Measurements from ENCODE around the gene TNFSF8.

The TNFSF8 gene

DNA sequence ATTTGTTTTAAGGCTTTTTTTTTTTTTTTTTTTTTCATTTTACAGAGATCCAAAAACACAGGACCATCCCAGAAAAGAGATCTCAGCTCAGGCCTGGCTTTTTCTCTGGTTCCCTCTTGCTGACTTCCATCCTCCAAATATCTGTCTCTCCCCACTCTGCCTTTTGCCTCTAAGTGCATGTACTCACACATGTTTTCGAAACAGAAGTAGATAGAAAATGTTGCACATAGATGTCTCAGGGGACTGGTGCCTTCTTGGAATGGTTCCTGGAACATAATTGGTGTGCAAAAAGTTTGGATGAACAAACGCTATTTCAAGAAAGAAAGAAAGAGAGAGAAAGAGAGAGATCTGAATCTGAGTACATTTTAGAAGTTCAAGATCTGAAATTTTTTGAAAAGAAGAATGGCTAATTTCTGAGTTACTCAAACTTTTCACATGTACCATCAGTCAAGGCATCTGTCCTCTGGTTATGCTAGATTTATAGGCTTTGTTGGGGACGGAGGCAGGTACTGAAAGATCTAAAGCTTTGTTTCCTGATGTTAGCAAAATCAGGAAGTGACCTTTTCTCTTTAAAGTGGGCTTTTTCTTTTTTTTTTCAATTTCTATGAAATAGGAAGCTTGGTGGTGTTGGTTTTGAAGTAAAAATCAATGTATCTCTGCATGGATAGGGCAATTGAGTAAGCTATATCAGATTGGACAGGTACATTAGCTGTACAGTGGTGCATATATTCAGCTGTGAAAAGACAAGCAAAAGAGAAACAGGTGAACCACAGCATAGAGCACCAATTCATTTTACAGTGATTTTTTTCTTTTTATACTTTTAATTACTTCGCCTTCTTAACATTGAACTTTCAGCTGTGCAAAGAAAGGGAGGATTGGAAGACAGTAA, 8.5 kb upstream of the TNFSF8 start:
- no peak overlapping the region for H3K4me3 ChIP-seq (ENCODE audit: low read depth, low read length)
- DNase-seq (ENCODE audit: low read depth) = peak; percentile 12
- in situ Hi-C loops (cut with HindIII; ENCODE audit: low sequenced_read_pairs) = no loop called here
- TF ChIP-seq CTCF (IDR thresholded peaks at IDR 0.05; ENCODE audit: low read depth, low read length, missing control alignments) = no peak

- in situ Hi-C loops (cut with HindIII; ENCODE audit: low sequenced_read_pairs) = no loop called here
- no peak for TF ChIP-seq CTCF (IDR thresholded peaks at IDR 0.05; ENCODE audit: low read depth, low read length, missing control alignments)
- no peak overlapping the region for H3K4me3 ChIP-seq (ENCODE audit: low read depth, low read length)
- no peak for DNase-seq (ENCODE audit: low read depth)
Observed at GRCh38 chr9:114937516-114937915, 7.1 kb upstream of the TNFSF8 start.

GRCh38 chr9:114936581-114936980, 6.2 kb upstream of the TNFSF8 start:
- H3K4me3 ChIP-seq (ENCODE audit: low read depth, low read length) = no peak overlapping the region
- DNase-seq (ENCODE audit: low read depth) = no peak

GRCh38 chr9:114935119-114935518, 4.7 kb upstream of the TNFSF8 start:
- no peak overlapping the region for H3K4me3 ChIP-seq (ENCODE audit: low read depth, low read length)
- in situ Hi-C loops (cut with HindIII; ENCODE audit: low sequenced_read_pairs) = no loop called here
- TF ChIP-seq CTCF (IDR thresholded peaks at IDR 0.05; ENCODE audit: low read depth, low read length, missing control alignments) = no peak
- DNase-seq (ENCODE audit: low read depth) = no peak

More at GRCh38 chr9:114936581-114936980, 6.2 kb upstream of the TNFSF8 start:
- in situ Hi-C loops (cut with HindIII; ENCODE audit: low sequenced_read_pairs) = no loop called here
- TF ChIP-seq CTCF (IDR thresholded peaks at IDR 0.05; ENCODE audit: low read depth, low read length, missing control alignments) = no peak

GRCh38 chr9:114932502-114932901, 2.1 kb upstream of the TNFSF8 start:
- no peak overlapping the region for H3K4me3 ChIP-seq (ENCODE audit: low read depth, low read length)
- TF ChIP-seq CTCF (IDR thresholded peaks at IDR 0.05; ENCODE audit: low read depth, low read length, missing control alignments) = no peak
- in situ Hi-C loops (cut with HindIII; ENCODE audit: low sequenced_read_pairs) = no loop called here
- DNase-seq (ENCODE audit: low read depth) = no peak

GRCh38 chr9:114931407-114931806, 1.0 kb upstream of the TNFSF8 start:
- H3K4me3 ChIP-seq (ENCODE audit: low read depth, low read length) = no peak overlapping the region
- no peak for DNase-seq (ENCODE audit: low read depth)
- in situ Hi-C loops (cut with HindIII; ENCODE audit: low sequenced_read_pairs) = no loop called here
- no peak for TF ChIP-seq CTCF (IDR thresholded peaks at IDR 0.05; ENCODE audit: low read depth, low read length, missing control alignments)

All from astrocyte of the cerebellum (primary cell).